Measurements from ENCODE around the gene ADAP1.
"Not testable (repeated sequence)": the region's sequence is repeated elsewhere in the genome, so short reads cannot be mapped to it uniquely, and the experiment has no call there.

The ADAP1 gene

DNA sequence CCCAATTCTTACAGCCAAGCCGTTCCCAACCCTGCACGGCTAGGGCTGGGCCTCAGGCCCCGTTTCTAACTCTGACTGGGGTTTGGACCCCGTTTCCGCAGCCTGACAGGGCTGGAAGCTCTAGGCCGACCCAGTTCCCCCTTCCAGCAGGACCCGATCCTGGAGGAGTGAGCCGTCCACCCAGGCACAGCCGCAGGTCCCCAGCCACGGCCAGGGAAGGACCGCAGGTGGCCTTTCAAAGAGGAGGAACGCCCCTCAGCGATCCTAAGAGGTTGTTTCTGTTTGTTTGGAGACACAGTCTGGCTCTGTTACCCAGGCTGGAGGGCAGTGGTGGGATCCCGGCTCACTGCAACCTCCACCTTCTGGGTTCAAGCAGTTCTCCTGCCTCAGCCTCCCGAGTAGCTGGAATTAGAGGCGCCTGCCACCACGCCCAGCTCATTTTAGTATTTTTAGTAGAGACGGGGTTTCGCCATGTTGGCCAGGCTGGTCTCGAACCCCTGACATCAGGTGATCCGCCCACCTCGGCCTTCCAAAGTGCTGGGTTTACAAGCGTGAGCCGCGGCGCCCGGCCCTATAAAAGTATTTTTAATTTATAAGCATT, 78.9 kb downstream of the ADAP1 start:
- no peak for DNase-seq

DNA sequence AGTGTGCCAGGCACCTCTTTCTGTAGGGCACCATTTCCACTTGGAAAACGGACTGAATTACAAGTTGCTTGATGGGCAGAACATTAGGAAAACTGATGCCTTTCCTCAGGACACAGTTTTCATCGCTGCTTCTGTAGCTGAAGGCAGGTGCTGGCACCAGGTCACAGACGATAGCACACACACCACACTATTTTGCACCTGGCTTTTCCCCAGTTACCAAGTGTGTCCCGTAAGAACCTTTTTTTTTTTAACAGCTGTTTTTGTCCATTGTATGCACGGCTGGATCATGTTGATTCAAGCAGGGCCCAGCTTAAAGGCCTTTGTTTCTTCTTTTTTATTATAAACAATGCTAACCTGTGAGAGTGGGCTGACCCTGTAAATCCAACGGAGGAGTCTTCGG, 79.4 kb downstream of the ADAP1 start:
- DNase-seq, result no peak

DNA sequence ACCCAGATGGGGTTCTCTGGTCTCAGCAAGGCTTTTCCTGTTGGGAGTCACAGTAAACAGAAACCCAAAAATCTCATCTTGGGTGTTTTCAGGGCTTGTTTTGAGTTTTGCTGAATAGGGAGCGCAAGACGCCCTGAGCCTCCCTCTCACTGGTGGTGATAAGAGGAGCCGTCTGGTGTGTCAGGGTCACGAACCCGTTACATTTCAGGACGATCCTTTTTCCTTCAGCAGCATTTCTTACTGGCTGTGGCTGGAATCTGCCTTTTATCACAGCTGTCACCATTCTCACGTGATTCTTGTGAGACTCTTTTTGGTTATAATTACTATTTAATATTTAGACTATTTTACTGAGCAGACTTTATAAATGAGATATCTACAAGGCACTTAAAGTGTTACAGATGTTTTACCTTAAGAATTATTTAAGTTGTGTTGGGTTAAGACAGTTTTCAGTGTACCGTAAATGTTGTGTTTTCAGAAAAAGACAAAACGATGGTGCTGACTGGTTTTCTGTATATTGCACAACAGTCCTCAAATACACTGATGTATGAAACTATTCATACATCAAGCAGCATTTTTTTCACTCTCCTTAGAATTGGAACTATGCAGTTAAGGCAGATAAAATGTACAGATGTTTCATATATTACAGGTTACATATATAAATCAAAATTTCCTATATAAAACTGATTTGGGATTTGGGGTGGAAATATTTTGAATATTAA, 80.3 kb downstream of the ADAP1 start:
- no peak for DNase-seq

DNA sequence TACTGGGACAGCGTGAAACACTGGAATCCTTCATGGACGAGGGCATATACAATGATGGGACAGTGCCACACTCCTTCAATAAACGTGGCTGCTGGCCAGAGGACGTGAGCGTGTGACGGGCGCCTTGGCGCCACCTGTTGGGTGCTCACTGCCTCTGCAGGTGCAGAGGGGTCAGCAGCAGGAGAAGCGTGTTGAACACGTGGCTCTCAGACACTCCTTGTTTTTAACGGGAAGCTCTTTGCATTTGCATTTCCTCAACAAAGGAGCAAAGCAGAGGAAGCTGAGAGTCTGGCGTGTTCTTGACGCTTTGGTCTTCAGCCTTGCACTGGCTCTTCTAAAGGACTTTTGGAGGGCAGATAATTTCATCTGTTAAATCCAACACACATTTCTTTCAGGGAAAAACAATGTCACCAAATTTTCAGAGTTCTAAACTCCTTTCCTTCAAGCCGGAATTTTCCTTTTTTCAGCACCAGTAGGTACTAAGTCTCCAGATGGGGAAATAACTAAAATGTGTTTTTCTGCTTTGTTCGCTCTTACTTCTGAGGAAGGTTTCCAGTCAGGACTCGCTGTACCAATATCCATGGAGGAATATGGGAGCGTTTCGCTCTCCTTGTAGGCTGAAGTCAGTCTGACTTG, 81.0 kb downstream of the ADAP1 start:
- DNase-seq, result peak; percentile 77

DNA sequence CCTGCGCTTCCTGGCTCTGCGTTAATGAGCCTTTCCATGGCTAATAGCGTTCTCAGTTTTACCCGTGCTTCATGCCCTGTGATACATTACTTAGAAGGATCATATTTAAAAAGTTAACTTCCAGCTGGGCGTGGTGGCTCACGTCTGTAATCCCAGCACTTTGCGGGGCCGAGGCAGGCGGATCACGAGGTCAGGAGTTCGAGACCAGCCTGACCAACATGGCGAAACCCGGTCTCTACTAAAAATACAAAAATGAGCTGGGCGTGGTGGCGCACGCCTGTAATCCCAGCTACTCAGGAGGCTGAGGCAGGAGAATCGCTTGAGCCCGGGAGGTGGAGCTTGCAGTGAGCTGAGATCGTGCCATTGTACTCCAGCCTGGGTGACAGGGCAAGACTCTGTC, 81.8 kb downstream of the ADAP1 start:
- DNase-seq, result not testable (repeated sequence)

DNA sequence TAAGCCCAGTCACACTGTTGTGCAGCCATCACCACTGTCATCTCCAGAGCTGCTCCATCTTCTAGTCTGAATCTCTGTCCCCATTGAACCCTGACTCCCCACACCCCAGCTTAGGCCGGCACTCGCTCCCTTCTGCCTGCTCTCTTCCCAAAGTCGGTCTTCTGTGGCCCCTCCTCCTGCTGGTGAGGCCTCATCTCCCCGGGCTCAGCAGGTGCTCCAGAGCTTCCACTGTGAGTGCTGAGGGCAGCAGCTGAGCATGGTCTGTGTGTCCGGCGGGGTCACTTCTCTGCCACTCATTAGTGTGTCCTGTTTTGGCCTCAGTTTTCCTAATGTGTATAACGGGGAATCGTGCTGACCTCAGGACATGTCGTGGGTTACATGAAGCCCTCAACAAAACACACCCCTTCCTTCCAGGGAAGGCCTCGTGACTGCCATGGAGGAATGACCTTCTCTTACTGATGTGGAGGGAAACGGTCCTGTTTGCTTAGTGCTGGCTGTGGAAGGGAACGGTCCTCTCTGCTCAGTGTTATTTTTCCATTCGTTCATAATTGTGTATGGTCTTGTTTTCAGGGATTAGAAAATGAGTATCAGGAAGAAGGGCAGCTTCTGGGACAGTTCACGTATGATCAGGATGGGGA, 82.5 kb downstream of the ADAP1 start:
- no peak for DNase-seq

DNA sequence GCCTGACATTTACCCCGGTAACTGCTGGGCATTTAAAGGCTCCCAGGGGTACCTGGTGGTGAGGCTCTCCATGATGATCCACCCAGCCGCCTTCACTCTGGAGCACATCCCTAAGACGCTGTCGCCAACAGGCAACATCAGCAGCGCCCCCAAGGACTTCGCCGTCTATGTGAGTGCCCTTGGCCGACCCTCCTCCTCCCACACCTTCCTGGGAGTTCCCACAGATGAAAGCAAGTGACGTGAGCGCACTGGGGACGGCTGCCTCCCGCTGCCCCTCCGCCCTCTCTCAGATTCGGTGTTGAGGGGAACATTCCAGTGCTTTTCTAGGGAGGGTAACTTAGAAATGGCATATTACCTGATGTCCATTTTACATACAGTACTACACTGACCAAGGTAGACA, 85.1 kb downstream of the ADAP1 start:
- no peak for DNase-seq

DNA sequence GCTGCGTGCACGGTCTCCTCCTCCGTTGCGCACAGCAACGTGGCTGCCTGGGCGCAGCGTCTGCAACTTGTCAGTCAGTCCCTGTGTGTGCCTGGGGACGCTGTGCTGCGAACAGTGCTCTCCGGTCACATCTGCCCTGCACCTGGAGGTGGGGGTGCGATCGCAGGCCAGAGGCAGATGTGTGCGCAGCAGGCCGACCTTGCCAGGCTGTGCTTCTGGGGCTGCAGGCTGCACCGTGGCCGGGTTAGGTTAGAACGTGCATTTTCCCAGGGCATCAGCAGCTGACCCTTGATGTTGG, 86.3 kb downstream of the ADAP1 start:
- no peak for DNase-seq

DNA sequence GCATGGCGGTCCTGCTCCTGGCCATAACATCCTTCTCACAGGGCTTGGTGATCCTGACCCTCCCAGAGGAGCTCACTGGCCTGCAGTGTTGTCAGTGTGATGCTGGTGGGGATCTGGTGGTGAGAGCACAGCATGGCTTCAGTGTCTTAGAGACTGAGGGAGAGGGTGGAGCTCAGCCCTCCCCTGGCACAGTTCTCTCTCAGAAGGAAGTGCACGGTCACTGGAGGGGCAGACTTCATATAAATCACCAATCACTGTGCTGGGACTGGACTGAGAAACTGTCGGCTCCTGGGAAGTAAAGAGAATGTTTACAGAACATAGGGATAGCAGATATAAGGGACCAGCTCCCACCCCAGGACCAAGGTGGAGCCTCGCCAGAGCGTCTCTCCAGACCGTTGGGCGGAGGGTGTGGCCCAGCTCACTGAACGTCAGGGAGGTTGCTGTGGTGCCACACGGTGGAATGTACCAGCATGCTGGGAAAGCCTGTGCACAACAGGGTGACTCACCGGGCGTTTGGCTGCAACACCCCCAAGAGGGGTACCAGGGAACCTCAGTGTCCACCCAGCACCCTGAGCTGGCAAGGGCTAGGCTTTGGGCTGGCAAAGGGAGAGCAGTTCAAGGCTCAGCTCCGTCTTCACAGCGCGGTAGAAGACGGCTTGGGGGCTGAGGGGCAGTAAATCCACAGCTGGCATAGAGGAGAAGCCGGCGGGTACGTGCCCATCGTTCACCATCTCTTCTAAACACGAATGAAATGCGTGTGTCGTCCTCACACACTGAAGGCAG, 86.9 kb downstream of the ADAP1 start:
- DNase-seq, result no peak

DNA sequence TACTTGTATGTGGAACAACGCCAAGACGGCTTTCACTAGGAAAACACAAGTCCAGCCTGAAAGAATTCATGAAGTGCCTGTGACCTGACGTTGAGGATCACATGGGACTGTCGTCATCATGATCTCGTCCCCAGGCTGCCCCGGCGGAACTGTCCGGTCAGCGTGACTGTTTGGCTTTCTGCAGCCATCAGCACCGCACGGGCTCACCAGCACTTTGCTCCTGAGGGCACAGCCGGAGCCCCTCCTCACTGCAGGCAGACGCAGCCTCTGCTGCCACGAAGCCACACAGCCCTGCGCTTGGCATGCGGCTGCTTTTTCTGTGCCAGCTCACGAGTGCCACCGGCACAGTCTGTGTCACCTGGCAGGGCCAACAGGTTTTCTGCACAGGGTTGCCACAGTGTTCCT, 87.5 kb downstream of the ADAP1 start:
- no peak for DNase-seq

DNA sequence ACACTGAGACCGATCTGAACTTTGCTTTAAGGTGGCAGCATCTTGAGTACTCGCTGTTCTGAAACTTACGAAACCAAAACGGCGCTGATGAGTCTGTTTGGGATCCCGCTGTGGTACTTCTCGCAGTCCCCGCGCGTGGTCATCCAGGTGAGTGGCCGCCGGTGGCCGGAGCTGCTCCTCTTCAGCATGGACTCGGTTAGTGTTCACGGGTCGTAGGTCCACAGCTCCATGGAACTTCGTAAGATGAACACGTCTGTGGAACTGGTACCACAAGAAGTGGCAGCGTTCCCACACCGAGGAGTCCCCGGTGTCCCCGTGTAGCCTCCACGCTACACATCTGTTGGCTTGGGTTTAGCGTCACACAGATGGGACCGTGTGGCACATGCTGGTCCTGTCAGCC, 88.6 kb downstream of the ADAP1 start:
- DNase-seq, result no peak

DNA sequence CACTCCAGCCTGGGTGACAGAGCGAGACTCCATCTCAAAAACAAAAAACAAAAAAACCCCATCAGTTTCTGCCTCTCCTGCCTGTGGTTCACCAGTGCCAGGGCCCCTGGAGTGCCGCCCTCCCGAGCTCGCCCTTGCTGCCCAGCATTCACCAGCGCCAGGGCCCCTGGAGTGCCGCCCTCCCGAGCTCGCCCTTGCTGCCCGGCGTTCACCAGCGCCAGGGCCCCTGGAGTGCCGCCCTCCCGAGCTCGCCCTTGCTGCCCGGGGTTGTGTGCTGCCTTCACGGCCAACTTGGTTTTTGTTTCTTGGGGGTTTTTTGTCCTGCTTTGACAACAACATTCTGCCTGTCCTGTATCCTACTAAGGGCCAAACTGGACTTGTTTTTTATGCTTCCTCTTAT, 91.4 kb downstream of the ADAP1 start:
- no peak for DNase-seq

DNA sequence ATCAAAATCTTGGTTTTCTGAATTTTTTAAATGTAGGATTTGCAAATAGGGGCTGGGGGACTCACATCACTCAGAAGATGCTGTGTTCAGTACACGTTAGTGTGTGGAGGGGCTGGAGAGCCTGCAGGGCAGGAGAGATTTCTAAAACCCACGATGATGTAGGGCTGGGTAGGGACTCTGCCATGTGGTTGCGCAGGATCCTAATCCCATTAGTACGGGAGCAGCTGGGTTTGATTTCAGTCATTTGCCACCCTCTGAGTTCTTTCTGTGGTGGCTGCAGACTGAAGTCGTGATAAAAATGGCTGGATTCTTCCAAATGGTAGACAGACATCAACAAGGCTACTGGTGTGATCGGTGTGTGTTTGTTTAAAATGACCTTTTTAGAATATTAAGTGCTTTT, 92.3 kb downstream of the ADAP1 start:
- DNase-seq, result no peak

DNA sequence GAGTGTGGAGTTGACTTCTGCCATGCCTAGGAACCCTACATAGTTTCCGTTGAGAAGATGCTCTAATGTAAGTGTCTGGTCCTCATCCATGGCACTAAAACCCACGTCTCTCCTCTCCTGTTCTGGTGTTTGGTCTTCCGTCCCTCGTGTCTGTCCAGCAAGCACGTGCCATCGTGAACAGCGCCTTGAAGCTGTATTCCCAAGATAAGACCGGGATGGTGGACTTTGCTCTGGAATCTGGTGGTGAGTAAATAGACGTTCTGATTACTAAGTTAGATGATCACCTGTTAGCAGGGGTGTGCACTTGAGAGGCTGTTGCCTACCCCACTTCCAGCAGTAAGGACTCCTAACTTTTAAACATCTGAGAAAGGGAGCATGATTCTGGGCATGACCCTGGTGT, 93.3 kb downstream of the ADAP1 start:
- DNase-seq, result no peak

DNA sequence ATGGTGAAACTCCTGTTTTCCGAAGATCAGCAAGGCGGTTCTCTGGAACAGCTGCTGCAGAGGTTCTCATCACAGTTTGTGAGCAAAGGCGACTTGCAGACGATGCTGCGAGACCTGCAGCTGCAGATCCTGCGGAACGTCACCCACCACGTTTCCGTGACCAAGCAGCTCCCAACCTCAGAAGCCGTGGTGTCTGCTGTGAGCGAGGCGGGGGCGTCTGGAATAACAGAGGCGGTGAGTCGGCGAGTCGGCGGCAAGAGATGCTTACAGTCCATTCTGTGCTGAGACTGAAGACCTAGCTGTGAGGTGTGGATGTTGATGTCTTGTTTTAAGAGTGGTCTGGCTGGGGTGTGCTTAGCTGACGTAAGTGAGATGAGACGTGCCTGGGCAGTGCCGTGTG, 94.3 kb downstream of the ADAP1 start:
- no peak for DNase-seq

DNA sequence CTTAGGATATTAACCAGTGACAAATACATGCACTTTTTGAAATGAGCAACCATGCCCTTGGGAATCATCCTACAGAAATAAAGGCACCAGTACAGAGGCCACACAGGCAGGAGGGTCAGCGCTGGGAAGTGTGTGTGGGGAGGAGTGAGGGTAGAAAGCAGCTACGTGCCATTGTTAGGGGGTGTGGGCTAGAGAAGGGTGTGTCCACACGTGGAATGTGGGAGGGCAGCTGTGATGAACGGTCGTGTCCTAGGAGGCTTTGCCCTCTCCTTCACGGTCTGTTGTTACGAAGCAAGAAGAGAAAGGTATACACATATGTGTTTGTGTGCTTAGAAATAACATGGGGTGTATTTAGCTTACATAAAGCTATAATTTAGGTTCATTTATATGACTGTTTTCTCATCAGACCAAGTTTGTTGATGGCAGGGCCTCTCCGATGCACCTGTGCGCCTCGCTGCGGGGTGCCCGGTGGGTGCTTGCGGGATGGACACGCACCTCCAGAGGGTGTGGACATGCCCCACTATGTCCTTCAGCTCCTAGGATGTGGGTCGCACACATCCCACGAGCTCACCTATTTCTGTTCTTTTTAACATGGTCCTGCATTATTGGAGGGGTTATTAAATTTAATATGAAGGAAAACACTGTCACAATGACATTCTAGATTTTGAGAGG, 95.0 kb downstream of the ADAP1 start:
- no peak for DNase-seq

DNA sequence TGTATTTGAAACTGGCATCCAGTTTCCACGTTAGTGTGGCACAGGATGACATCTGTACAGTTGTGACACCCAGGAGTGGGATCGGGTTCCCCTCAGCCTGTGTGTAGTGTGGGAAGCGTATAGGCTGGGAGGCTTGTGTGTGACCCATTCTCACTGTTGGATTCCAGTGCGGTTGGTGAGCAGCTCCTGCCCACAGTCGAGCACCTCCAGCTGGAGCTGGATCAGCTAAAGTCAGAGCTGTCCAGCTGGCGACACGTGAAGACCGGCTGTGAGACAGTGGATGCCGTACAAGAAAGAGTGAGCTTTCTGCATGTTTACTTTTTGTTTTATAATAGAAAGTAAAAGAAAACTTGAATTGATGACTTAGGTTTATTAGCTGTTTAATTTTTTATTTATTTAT, 96.8 kb downstream of the ADAP1 start:
- DNase-seq, result no peak

DNA sequence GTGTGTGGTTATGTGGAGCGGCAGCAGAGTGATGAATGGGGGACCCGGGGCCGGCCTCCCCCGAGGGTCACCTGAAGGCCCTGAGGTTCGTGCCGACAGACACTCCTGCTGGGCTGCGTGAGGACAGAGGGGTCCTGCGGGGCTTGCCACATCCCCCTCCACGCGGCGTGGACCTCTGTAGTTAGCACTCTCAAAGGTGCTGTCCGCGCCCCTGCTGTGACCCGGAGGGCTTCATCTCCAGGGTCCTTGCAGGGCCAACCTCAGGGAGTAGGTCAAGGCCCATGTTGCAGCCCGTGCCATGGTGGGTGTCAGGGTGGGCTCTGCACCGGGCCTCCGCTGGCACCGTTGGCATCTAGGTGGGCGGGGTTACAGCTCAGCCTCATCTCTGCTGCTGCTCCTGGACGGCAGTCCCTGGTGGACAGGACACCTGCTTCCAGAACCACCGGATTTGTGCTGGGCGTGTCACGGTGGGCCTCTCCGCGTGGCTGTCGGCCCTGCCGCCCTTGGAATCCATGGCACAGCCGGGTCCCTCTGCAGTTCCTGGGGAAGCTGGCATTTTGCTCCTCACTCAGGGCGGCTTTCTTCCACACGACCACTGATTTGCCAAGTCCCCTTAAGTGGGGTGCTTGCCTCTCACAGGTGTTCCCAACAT, 97.9 kb downstream of the ADAP1 start:
- no peak for DNase-seq

DNA sequence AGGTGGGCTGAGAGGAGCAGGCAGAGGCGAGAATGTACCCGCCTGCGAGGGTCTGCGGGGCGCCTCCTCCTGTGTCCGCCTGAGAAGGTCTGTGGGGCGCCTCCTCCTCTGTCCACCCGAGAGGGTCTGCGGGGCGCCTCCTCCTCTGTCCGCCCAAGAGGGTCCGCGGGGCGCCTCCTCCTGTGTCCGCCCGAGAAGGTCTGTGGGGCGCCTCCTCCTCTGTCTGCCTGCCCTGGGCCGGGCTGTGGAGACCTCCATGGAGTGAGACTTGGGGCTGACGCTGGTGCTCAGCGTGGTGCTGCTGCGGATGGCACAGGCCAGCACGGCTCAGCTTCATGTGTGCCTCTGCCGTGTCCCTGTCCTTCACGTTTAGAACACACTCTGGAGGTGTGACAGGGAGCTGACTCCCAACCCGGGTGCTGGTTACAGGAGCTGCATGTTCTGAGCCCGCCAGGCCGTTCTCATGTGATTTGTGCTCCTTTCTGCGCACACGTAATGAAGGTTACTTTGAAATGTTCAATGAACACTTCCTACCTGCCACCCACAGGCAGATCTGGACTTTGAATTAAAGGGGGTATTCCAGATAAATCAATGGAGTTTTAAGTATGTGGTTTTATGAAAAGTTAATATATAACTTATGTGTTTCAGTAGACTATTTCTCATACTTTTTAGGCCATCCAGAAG, 98.7 kb downstream of the ADAP1 start:
- no peak for DNase-seq

DNA sequence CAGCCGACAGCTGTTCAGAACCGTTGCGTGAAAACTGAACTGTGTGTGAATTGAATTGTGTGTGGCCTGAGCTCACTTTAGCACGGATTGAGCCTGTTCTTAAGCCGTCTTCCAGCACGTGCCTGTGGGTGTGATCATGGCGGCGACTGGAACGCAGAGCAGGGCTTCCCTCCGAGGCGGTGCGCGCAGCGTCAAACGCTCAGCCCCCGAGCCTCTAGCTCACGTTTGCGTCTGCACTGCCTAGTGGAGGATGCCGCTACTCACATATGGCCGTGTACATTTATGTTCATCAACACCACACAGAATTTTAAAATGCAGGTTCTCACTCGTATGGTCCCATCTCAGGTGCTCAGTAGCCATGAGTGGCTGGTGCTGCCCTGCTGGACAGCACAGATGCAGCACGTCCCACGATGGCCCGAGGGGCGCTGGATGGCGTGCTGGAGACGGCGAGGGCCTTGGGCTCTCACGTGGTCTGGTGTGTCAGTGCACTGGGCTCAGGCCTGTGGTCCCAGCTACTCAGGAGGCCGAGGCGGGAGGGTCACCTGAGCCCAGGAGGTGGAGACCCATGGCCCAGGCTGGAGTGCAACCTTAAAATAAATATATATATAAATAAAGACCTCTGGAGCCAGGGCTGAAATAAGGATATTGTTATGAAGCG, 100.2 kb downstream of the ADAP1 start:
- DNase-seq, result no peak
